Epithelial cell of esophagus (primary cell): ENCODE data around the gene ZMIZ1.
"Not testable (repeated sequence)": the region's sequence is repeated elsewhere in the genome, so short reads cannot be mapped to it uniquely, and the experiment has no call there.

ENCODE experiments used
- DNase-seq: peaks from one replicate; pipeline ENCODE4 v3.0.0; 2010; ENCODE audit warnings: low read depth
- H3K4me3 ChIP-seq: 2 replicates; pipeline ENCODE4 v1.5.1; 2011; ENCODE audit warnings: mild to moderate bottlenecking, low read length, control low read depth
- CTCF ChIP-seq: IDR thresholded peaks from 2 replicates; pipeline ENCODE4 v1.5.1; 2011; ENCODE audit warnings: low read depth, mild to moderate bottlenecking, low read length, control low read depth, inconsistent platforms; ENCODE audit not compliant: insufficient read depth; ENCODE audit errors: missing control alignments

Gene ZMIZ1

GRCh38 chr10:79327090-79327457 lies 258.3 kb downstream of the ZMIZ1 start:
- H3K4me3 ChIP-seq, result no peak overlapping the region
- no peak for DNase-seq
- TF ChIP-seq CTCF, result no peak

GRCh38 chr10:79328147-79328701 lies 259.5 kb downstream of the ZMIZ1 start:
- TF ChIP-seq CTCF, result no peak
- no peak for DNase-seq

GRCh38 chr10:79328737-79329504 lies 260.2 kb downstream of the ZMIZ1 start:
- no peak for TF ChIP-seq CTCF
- DNase-seq, result peak; percentile 92

More at GRCh38 chr10:79328147-79328701, 259.5 kb downstream of the ZMIZ1 start:
- no peak overlapping the region for H3K4me3 ChIP-seq

GRCh38 chr10:79329529-79329928 lies 260.8 kb downstream of the ZMIZ1 start:
- H3K4me3 ChIP-seq, result no peak overlapping the region
- TF ChIP-seq CTCF, result no peak
- DNase-seq, result peak; percentile 77

More at GRCh38 chr10:79328737-79329504, 260.2 kb downstream of the ZMIZ1 start:
- H3K4me3 ChIP-seq, result no peak overlapping the region

- H3K4me3 ChIP-seq, result no peak overlapping the region
- no peak for TF ChIP-seq CTCF
- DNase-seq, result peak; percentile 40
Observed at GRCh38 chr10:79331226-79331625, 262.5 kb downstream of the ZMIZ1 start.

- H3K4me3 ChIP-seq, result no peak overlapping the region
- no peak for TF ChIP-seq CTCF
- DNase-seq, result peak; percentile 98
Observed at GRCh38 chr10:79331709-79332108, 262.9 kb downstream of the ZMIZ1 start.

GRCh38 chr10:79332610-79333315 lies 264.0 kb downstream of the ZMIZ1 start:
- DNase-seq, H3K4me3 ChIP-seq: not testable (repeated sequence)
